Measurements from ENCODE around the gene ZNF263.
"Not testable (repeated sequence)": the region's sequence is repeated elsewhere in the genome, so short reads cannot be mapped to it uniquely, and the experiment has no call there.

Gene ZNF263

GRCh38 chr16:3268294-3268693 is 15.0 kb upstream of the ZNF263 start:
- no peak for DNase-seq (ENCODE audit: low read depth)

GRCh38 chr16:3270718-3271117 is 12.6 kb upstream of the ZNF263 start:
- not testable (repeated sequence) for DNase-seq (ENCODE audit: low read depth)

- DNase-seq (ENCODE audit: low read depth), result not testable (repeated sequence)
Measured at GRCh38 chr16:3271281-3271680, 12.0 kb upstream of the ZNF263 start.

DNA sequence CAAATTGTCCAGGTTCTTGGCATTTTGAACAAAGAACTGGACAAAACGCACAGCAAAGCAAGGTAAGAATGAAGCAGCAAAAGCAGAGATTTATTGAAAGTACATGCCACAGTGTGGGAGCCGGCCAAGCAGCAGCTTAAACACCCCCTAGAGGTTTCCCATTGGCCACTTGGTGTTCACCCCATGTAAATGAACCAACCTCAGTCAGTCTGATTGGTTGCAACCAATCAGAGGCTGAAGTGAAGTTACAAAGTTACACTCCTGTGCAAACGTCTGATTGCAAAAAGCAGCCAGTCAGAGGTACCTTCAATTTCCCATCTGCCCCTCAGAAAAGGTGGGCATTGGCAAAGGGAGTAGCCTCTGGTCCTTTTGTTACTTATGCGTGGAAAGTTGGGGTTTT is 8.8 kb upstream of the ZNF263 start:
- no peak for DNase-seq (ENCODE audit: low read depth)

GRCh38 chr16:3274947-3275346 is 8.3 kb upstream of the ZNF263 start:
- DNase-seq (ENCODE audit: low read depth), result no peak

- no peak for DNase-seq (ENCODE audit: low read depth)
Measured at GRCh38 chr16:3276679-3277078, 6.6 kb upstream of the ZNF263 start.

DNA sequence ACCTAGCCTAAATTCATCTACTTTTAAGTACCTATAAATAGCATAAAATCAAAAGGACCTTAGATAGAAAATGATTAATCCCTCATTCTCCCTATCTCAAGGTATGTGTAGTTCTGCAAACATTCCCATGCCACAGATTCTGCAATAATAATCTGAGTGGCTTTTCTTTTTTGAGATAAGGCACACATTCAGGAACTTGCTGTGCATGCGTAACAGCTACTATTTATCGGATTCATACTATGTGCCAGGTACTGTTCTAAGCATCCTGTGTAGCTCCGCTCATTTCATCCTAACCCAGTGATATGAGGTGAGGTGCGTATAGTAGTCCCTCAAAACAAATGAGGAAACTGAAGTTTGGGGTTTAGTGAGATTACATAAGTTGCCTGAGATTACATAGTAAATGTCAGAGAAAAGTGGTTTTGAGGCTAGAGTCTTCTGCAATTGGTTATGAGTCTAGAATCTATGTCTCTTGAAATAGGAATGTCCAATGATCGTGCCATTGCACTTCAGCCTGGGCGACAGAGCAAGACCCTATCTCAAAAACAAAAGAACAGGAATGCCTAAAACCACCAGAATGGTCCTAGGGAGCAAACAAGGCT is 2.0 kb upstream of the ZNF263 start:
- DNase-seq (ENCODE audit: low read depth), result no peak

GRCh38 chr16:3282103-3282729 is 1.1 kb upstream of the ZNF263 start:
- no peak for DNase-seq (ENCODE audit: low read depth)

DNA sequence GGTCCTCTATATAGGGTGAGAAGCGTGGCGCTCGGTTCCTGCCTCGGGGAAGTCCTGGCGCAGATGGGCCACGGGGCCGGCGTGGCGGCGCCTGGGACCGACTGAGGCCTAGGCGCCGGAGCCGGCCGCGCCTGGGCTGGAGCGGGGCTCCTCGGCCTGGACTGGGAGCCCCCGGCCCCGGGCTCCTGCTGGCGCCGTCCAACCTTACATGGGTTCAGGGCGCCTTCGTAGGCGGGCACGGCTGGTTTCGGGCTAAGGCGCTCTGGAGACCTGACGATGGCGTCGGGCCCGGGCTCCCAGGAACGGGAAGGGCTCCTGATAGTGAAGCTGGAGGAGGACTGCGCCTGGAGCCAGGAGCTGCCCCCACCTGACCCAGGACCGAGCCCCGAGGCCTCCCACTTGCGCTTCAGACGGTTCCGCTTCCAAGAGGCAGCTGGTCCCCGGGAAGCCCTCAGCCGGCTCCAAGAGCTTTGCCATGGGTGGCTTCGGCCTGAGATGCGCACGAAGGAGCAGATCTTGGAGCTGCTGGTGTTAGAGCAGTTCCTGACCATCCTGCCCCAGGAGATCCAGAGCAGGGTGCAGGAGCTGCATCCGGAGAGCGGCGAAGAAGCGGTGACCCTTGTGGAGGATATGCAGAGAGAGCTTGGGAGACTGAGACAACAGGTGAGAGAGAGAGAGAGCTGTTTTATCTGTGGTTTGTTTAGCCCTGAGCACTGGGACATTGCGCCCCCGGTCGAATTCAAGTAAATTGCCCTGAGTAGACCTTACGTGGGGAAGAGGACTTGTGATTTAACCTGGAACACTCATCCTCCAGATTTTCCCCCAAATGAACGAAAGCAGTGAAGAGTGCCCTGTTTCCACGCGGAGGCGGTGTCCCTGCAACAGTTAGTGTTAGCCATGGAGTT is 504 bp downstream of the ZNF263 start:
- no peak for DNase-seq (ENCODE audit: low read depth)

GRCh38 chr16:3285131-3285530 is 1.8 kb downstream of the ZNF263 start:
- DNase-seq (ENCODE audit: low read depth), result no peak

- DNase-seq (ENCODE audit: low read depth), result no peak
Measured at GRCh38 chr16:3289998-3290673, 6.8 kb downstream of the ZNF263 start.

GRCh38 chr16:3292604-3293003 is 9.3 kb downstream of the ZNF263 start:
- peak; percentile 25 for DNase-seq (ENCODE audit: low read depth)

GRCh38 chr16:3295209-3295608 is 11.9 kb downstream of the ZNF263 start:
- DNase-seq (ENCODE audit: low read depth), result no peak

DNA sequence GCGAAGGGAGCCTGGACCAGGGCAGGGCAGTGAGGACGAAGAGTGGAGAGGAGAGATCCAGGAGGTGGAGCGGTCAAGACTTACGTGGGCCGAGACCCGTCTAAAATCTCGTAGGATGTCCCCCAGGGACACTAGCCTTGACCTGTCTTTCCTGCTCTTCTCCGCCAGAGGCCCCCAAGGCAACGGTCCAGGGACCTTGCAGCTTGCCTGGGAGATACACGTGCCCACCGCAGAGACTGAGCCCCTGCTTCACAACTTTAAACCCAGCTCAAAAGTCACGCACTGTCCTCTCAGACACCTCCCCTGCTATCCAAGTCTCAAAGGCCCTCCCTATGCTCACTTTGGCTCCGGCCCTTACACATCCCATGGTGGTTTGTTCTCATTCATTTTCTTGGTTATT is 12.5 kb downstream of the ZNF263 start:
- DNase-seq (ENCODE audit: low read depth), result no peak

GRCh38 chr16:3304370-3304769 is 21.1 kb downstream of the ZNF263 start:
- peak; percentile 10 for DNase-seq (ENCODE audit: low read depth)

DNA sequence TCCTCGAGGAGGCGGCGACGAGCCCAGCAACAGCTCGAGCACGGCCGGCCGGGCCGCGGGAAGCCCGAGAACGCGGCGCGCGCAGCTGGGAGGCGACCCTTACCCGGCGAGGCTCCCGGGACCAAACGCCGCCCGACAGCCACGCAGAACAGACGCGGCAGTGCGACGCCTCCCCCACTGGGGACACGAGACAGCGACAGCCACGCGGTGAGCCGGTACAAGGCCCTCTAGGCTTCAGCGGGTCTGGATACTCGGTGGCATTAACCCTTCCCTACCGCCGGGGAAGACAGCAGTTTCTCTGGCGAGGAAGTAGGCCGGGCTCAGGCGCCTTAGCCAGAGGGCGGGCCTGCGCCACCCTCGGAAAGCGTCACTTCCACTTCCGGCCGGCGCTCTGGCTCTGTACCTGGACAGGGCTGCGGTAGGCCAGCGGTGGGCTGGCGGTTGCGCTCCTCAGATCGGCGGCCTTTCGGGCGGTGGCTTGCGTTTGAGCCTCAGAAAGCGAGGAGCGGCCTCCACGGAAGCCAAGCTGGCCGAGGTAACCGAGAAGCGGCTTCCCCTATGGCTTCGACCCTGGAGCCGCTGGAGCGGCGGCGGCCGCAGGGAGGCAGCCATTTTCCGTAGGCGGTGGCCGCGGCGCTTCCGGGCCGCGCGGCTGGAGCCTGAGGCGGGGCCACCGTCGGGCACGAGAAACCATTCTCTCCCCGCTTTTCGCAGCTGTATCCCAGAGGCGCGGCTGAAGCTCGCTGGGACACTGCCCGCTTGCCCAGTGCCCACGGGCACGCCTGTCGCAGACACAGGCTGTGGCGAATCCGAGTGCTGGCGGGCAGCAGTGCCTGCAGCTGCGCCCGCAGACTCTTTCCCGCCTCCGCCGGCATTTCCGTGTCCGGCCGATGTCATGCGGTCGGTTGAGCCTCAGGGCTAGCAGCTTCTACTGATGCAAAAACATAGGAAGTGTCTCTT is 22.1 kb downstream of the ZNF263 start, which contains the start of the genes TIGD7 and ZNF75A:
Gene TIGD7 (minus strand): TSS at position 322 of the 960 bp plus-strand sequence. CDS start 4,816 bp downstream, outside the sequence.
Gene ZNF75A (plus strand): TSS at position 389 of the 960 bp plus-strand sequence. CDS start 2,932 bp downstream, outside the sequence.
- peak; percentile 61 for DNase-seq (ENCODE audit: low read depth)

DNA sequence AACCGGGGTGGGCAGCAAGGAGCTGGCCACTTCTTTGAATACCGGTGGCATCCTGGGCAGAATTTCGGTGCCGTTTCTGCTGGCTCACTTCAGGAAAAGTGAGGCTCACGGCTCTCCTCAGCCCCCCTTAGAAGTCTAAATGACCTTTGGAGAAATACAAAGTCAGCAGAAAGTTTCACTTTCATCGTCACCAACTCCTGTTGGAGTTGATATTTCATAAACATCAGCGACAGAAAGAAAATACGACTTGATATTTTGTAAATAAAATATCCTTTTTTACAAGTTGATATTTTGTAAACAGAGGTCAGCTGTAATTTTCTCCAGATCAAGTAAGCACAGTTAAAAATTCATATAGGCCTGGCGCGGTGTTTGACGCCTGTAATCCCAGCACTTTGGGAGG is 22.8 kb downstream of the ZNF263 start:
- DNase-seq (ENCODE audit: low read depth), result no peak

GRCh38 chr16:3311496-3311895 is 28.2 kb downstream of the ZNF263 start:
- no peak for DNase-seq (ENCODE audit: low read depth)

GRCh38 chr16:3317315-3317999 is 34.2 kb downstream of the ZNF263 start:
- DNase-seq (ENCODE audit: low read depth), result no peak

DNA sequence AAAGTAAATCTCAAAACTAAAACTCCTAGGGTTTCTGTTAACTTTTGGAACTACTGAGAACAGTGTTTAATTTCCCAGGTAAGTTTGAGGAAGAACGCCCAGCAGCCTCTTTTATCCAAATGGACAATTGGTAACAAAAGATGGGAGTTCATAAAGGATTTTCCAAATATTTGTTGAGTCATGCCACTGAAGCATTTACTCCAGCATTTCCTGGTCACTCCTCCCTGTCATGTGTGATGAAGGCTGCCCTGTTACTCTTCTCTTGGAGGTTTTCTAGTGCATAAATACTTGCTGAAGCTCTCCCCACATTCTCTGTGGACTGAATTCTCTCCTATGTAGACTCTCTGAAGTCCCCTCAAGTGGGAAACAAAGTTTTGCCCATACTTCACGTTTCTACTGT is 38.5 kb downstream of the ZNF263 start:
- no peak for DNase-seq (ENCODE audit: low read depth)

Data from HS-5 (cell line).